ENCODE results near the gene KLHL10.

GRCh38 chr17:41835800-41836549, 1.6 kb upstream of the KLHL10 start, which contains the start of gene NT5C3B:
- peak in 1 of 2 donors; percentile 62 for TF ChIP-seq POLR2A (IDR thresholded peaks at IDR 0.05)
- no peak for TF ChIP-seq CTCF (IDR thresholded peaks at IDR 0.05)
